GM21423 (cell line): ENCODE results near the gene NDUFS4.
"Not testable (repeated sequence)": the region's sequence is repeated elsewhere in the genome, so short reads cannot be mapped to it uniquely, and the experiment has no call there.

Experiments
- ATAC-seq: cut with Tn5 transposase; IDR thresholded peaks from one replicate; pipeline ENCODE4 v1.9.1; 2021; ENCODE audit warnings: mild to moderate bottlenecking, moderate library complexity; ENCODE audit not compliant: unreplicated experiment

The NDUFS4 gene

DNA sequence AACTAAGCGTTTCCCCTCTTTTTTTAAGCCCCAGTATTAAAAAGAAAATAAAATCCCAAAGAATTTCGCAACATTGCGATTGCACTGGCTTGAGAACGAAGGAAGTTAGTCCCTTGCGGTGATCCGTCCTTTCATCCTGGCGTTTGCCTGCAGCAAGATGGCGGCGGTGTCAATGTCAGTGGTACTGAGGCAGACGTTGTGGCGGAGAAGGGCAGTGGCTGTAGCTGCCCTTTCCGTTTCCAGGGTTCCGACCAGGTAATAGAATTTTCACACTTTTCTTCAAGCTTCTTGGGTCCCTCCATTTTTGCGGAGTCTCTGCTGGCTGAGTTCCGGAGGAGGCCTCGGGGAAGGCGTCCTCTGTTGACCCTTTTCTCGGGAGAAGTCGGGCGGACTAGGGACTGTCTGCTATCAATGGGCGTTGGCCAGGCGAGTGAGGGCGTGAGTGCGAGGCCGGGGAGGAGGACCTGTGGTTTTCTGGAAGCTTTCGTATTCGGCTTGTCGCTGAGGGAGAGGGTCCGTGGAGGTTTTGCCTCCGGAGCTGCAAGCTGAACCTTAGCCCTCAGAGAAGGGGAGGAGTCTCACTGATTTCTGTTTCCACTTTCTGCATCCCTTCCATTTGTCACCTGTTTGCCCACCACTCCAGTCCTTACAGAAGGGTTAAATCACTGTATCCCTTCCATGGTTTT is at the start of gene NDUFS4:
NDUFS4 (plus strand) TSS at position 134 of the 686 bp plus-strand sequence; CDS start at position 158, 24 bp downstream.
- peak; percentile 86 for ATAC-seq

DNA sequence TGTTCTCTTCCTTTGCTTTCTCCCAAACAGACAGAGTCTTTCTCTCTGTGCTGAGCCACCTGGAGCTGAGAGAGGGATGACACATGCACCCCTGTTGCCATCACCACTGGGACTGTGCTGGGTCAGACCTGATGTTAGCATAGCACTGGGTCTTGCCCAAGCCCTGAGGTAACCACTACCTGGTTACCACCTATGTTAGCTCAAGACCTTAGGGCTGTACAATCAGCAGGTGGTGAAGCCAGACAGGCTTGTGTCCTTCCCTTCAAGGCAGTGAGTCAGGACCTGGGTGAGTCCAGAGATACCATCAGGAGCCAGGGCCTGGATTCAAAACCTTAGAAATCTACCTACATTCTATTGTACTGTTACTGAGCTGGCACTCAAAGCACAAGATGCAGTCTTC is 47.9 kb upstream of the NDUFS4 start:
- ATAC-seq = no peak

DNA sequence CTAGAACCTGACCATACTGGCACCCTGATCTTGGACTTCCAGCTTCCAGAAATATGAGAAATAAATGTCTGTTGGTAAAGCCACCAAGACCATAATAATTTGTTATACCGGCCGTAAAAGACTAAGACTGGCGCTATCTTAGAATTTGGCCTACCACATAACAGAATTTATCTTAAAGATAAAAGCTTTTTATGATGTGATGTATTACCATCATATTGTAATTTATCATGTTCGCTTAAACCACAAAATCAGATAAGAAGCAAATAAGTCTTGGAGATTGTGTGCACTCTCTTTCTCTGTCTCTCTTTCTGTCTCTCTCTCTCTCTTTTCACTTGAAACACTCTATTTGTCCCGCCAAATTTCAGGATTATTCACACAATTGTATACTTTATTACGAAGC is 44.5 kb upstream of the NDUFS4 start:
- no peak for ATAC-seq

DNA sequence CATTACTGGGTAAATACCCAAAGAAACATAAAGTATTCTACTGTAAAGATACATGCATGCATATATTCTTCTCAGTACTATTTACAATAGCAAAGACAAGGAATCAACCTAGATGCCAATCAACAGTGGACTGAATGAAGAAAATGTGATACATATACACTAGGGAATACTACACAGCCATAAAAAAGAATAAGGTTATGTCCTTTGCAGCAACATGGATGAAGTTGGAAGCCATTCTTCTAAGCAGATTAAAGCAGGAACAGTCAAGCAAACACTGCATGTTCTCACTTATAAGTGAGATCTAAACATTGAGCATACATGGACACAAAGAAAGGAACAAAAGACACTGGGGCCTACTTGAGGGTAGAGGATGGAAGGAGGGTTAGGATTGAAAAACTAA is 39.6 kb upstream of the NDUFS4 start:
- no peak for ATAC-seq

DNA sequence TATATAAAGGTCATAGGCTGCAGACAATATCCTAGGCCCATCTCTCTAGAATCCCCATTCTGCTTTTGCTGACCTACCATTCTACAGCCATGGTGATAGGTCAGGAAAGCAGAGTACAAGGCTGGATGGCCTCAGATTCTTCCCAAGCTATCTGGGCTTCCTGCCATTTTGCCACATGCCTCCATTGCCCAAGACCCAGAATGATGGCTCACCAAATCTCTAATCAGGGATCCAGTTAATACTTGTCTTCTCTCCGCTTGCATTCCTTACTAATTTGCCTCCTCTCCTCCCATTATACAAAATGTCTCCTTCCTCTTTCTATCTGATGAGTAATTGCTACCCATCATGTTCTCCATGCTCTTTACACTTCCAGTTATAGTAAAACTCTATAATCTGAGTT is 22.7 kb upstream of the NDUFS4 start:
- no peak for ATAC-seq

DNA sequence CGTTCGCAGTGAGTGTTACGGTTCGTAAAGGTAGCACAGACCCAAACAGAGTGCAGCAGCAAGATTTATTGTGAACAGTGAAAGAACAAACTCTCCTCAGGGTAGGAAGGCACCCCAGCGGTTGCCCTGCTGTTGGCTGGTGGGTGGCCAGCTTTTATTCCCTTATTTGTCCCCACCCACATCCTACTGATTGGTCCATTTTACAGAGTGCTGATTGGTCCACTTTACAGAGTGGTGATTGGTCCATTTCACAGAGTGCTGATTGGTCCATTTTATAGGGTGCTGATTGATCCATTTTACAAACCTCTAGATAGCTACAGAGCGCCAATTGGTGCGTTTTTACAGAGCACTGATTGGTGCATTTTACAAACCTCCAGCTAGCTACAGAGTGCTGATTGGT is 19.7 kb upstream of the NDUFS4 start:
- ATAC-seq = not testable (repeated sequence)

DNA sequence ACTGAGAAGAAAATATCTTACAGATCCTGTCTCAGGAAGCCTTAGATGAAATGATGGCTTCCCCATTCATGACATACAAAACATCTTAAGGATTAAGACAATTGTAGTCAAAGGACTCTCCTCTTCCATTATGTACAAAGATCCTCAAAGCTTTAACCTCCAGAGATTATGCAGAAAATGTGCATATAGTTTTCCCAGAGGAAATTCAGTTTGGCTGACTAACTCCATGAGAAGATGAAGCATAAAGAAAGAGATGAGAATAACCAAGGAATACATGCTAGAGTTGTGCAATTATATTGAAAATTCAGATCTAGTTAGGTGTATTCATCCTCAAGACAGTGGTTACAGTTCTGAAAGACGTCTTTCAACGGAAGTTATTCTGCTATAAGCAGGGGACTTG is 18.6 kb upstream of the NDUFS4 start:
- no peak for ATAC-seq

DNA sequence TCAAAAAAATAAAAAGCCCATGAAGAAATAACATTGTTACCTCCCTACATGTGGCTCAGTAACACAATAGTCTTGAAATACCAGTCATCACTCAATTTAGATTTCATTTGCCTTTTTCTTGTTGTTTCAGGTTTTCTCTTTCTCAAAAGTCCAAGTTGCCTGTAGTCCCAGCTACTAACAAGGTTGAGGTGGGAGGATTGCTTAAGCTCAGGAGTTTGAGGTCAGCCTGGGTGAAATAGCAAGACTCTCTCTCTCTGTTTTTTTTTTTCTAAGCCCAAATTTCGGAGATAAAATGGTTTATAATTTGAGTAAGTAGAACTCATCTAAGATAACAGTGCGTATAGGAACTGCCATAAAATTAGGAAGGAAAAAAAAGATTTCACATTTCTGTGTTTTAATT is 17.5 kb upstream of the NDUFS4 start:
- no peak for ATAC-seq

DNA sequence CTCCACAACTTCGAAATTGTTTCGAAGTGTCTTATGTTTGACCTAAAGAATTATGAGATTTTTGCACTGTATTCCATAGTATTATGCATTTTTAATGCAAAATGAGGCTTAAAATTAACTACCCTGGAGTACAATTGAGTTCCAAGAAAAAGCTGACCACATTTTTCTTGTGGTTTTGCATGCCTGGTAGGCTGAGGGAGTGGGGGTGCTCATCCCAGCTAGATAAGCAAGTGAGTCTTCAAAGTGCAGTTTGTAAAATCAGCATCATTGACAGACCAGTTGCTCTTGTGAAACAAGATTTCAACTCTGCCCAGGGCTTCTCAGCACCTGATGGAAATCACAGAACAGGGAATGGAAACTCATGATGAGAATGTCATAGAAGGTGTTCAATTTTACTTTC is 17.0 kb upstream of the NDUFS4 start:
- ATAC-seq = no peak

DNA sequence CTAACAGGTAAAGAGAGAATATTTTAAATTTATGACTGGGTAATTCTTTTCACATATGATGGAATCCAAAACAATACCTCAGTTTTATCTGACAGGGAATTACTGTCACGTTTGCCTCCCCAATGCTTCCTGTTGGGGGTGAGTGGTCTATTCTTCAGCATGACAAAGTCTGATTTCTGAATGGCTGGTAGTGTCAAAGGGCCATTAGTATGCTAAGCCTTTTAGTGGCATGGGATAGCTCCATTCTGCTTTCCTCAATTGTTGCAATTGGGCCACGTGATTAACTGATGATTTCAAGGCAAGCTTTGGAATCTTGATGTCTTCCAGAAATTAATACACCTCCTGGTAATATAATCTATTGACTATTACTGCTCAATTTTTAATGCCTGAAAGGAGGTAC is 14.7 kb upstream of the NDUFS4 start:
- no peak for ATAC-seq

DNA sequence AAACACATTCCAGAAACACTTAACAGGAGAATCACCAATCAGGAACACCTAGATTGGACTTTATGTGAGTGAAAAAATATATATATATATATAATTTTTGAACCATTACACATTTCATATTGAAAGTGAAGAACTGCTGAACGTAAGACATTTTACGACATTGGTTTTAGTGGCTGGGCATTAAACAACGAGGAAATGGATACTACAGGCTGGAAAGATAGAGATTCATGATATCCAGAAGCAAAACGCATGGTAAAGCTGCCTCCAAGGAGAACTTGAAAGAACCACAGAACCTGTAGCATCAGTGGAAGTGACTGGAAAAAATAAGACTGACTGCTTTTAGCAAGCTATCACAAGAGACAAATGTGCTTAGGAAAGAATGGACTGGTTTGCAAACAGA is 13.2 kb upstream of the NDUFS4 start:
- ATAC-seq = no peak

DNA sequence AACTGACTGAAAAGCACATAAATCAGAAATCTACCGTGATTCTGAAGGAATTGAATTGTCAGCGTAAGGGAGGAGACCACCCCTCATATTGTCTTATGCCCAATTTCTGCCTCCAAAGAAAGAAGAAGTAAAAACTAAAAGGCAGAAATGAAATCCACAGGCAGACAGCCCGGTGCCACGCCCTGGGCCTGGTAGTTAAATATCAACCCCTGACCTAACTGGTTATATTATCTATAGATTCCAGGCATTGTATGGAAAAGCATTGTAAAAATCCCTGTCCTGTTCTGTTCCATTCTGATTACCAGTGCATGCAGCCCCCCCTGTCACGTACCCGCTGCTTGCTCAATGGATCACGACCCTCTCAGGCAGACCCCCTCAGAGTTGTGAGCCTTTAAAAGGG is 11.9 kb upstream of the NDUFS4 start:
- ATAC-seq = not testable (repeated sequence)

DNA sequence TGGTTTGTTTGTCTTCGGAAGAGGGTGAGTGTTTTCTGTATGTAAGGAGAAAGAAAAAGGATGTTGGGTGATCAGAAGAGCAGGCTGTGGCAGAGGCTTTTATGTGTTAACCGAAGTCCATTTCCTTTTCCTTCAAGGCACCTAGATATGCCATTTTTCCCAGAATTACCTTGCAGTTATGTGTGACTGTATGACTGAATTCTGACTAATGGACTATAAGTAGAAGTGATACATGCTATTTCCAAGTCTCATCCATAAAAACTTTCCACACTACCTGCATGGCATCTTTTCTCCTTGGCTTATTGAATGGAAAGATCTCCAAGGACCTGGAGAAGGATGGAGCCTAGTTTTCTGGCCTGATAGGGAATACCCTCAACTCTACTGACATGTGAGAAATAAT is 10.6 kb upstream of the NDUFS4 start:
- ATAC-seq = no peak

DNA sequence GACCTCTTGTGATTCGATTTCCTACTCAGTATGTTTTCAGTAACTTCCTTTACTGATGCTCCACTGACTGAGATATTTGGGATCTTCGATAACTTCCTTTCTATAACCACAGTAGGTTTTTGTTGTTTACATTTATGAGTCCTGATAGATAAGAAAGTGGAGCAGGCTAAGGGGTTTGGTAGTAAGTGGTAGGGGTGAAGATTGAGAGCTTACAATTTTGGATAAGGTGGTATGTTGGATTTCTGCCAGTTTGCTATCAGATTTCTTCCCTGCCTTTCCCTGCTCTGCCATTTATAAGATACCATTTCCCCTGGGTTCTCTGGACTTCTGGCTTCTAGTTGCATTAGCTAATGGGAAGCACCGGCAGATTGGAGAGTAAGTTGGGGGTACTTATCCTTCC is 7.9 kb upstream of the NDUFS4 start:
- no peak for ATAC-seq

DNA sequence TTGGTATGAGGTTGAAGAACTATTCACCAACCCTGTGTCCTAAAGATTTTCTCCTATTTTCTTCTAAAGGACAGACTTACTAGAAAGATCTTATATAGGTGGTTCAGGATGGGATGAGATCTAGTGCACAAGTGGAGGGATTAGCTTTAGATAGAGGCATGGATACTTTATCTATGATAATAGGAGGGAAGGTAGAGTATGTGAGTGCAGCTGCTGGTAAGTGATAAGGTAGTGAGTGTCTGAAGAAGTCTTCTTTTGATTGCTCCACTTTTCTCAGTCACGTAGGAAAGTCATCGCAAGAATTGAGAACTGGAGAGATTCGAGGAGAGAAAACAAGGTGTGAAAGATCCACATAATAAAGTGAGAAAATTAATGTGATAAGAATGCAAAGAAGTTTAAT is 6.0 kb upstream of the NDUFS4 start:
- no peak for ATAC-seq

DNA sequence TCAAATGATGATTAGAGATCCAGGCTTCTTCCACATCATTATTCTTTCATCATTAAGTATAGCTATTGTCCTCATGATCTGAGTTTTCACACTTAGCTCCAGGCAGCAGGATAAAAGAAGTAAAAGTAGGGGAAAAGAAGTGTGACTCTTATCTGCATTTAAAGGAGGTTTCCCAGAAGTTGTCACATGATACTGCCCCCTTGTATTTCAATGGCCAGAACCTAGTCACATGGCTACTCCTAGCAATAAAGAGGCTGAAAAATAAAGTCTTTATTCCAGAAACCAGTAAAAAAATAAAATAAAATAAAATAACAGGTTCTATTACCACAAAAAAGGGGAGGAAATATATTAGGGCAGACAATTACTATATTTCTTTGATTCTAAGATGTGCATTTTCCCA is 5.3 kb upstream of the NDUFS4 start:
- ATAC-seq = no peak

DNA sequence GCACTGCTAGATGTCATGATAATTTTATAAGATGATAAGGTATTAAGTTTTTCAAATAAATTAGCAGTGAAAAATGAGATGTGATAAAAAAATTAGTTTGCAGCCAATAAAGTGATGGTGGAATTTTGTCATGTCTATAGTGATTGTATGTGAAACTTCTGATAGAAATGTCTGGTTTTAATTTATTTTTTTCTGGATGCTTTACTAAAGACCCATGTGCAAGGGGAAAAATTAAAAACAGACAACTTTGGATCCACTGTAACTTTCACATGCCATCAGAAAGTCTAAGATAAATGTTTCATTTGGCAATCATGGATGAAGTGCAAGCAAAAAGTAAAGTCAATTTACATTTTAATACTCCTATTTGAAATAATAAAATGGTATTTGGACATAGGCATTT is 4.4 kb upstream of the NDUFS4 start:
- ATAC-seq = no peak

DNA sequence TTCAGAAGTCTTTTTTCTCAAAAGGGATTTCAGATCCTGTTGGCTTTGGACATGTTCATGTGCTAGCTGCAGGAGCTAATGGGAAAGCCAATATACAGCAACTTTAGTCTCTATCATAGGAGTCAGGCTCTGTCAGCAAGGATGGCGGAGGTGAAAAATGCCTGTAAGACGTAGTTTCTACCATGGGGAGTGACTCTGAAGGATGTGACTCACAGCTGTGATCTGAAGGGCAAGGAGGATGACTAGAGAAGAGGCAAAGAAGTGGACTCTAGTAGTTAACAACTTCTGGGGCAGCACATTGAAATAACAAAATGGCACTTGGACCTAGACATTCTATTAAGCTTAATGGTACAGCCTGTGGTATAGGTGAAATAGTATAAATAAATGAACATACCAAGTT is 3.1 kb upstream of the NDUFS4 start:
- ATAC-seq = no peak

DNA sequence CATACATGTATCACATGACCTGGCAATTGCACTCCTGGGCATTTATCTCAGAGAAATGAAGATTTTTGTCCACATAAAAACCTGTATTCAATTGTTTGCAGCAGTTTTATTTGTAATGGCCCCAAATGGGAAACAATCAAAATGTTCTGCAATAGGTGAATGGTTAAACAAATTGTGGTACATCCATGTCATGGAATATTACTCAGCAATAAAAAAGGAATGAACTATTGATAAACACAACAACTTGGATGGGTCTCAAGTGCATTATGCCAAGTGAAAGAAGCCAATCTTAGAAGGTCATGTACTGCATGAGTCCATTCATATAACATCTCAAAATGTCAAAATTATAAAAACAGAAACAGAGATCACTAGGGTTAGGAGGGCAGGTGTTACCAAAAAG is 1.5 kb upstream of the NDUFS4 start:
- ATAC-seq = no peak

DNA sequence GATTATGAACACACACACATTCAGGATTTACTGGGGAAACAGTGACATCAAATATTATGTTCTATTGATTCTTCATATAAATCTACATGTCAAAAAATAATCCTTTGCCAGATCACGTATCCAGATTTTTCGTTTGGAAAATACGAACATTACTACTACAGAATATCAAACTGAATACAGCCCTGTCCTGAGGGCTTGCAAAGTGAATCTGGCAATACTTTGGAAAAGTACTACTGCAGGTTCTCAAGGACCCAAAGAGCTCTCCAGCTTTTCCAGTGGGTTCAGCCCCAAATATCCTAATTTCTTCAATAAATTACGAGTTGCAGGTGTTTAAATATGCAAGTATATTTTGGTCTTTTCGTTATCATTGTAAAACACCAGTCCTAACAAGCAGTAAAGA is 411 bp upstream of the NDUFS4 start:
- ATAC-seq = no peak

DNA sequence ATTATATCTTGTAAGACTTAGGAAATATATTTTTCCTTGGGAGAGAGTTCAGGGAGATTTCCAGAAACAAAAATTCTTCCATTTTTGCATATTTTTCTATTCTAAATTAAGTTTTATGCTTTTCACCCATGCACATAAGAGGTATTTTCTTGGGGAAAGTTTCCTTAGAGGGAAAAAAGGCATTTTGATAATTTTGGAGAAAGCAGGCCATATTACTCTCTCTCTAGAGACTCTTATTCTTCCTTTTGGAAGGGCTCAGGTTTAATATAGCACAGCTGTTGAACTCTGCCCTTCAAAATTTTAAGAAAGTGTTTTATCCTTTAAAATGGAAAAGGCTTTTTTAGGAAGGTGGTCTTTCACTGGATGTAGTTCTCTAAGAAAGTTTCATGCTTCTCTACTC is 8.0 kb downstream of the NDUFS4 start:
- no peak for ATAC-seq

DNA sequence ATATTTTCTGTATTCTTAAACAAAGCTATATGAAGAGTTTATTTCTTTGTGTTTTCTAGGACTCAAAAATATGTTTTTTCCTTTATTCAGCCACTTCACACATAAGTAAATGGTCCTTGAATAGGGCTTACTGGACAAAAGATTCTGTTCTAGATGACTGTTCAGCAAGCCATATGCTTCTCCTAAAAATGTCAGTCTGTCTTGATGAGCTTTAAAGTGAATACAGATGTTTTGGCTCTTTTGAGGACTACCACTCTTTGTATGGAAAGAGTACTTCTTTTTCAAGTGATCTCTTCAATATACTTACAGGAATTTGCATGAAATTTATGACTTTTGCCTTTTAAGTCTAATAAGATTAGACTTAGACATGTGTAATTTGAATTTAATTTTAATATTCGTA is 8.4 kb downstream of the NDUFS4 start:
- ATAC-seq = no peak

DNA sequence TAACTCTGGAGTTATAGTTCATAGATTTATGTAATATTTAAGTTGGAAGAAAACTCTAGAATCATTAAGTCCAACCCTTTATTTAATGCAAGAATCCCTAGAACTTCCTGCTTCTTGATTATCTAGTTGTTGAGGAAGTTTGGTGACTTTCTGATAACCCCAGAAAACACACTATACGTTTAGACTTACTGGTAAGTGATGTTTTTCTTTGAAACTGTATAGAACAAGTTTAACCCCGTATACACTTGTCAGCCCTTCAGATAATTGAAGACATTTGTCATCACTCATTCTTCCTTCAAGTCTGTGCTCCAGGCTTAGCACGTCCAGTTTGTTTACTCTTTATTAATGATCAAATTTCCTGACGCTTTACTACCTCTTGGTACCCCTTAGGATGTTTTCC is 9.0 kb downstream of the NDUFS4 start:
- ATAC-seq = no peak
